GM18511 (cell line): ENCODE data around the gene F11R.
A peak's percentile ranks its signal among the peaks of the same experiment; 100 is the strongest.
"Not testable (repeated sequence)": the region's sequence is repeated elsewhere in the genome, so short reads cannot be mapped to it uniquely, and the experiment has no call there.

Source experiments
- ATAC-seq: cut with Tn5 transposase; IDR thresholded peaks from one replicate; pipeline ENCODE4 v1.9.1; 2021; ENCODE audit warnings: mild to moderate bottlenecking, moderate library complexity; ENCODE audit not compliant: unreplicated experiment

Gene F11R

DNA sequence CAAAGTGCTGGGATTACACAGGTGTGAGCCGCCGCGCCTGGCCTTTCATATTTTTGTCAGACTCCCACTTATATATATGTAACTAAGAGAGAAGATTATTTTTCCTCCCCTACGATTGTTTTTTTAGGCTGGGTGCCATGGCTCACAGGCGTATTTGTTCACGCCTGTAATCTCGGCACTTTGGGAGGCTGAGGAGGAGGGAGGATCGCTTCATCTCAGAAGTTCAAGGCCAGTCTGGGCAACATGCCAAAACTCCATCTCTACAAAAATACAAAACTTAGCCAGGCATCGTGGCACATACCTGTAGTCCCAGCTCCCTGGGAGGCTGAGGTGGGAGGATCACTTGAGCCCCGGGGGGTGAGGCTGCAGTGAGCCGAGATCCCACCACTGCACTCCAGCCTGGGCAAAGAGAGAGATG lies 42.4 kb downstream of the F11R start:
- ATAC-seq = no peak

DNA sequence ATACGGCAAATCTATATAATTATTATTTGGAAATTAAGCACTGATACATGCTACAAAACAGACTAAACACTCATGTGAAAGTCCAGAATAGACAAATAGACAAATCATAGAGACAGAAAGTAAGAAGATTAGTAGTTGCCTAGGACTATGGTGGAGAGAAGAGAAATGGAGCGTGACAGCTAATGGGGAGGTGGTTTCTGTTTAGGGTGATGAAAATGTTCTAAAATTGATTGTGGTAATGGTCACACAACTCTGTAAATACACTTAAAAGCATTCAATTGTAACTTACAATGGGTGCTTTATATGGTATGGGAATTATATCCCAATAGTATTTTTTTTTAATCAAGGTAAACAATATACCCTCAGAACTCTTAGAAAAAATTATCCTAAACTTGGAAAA lies 45.9 kb downstream of the F11R start:
- peak; percentile 51 for ATAC-seq

DNA sequence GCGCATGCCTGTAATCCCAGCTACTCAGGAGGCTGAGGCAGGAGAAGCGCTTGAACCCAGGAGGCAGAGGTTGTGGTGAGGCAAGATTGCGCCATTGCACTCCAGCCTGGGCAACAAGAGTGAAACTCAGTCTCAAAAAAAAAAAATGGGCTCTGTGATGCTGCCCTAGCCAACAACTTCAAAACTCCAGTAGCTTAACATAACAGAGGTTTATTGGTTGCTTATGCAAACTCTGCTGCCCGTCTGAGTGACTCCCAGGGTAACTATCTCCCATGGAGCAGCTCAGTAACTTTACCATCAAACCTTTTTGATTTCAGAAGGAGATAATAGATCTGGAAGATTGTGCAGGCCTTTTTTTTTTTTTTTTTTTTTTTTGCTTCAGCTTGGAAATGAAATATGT lies 47.5 kb downstream of the F11R start:
- ATAC-seq = no peak

DNA sequence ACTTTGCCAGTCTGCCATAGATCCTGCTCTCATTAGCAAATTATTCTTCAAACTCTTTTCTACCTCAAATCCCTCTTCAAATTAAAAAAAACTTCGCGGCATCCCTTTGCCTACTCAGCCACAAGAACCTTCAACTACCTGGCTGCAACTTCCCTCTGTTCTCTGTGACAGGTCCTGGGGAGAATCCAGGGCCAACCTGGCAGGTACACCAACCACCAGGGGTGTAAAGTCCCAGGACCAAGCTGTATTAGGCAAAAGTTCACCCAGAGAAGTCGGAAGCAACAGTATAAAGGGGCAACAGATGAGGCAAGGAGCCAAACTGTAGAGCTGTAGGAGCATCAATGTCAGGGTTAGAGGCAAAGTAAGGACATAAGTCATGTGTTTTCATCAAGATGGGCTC lies 48.0 kb downstream of the F11R start:
- ATAC-seq = no peak

DNA sequence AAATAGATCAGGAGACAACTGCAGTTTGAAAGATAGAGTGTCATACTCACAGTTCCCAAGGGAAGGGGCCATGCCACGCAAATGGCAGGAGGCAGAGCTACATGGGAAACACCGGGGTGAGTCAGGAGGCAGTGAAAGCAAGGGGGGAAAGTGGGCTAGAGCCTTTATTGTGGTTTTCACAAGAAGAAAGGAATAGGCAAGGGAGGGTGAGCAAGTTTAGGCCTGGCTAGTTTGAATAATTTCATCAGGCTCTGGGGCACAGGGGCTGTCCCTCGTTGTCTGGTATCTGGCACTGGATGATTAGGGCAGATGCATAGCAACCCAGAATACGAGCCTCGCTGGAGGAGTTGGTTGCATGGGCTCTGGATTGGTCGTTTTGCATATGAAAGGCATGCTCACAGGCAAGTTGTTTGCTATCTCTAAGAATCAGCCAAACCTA lies 49.3 kb downstream of the F11R start:
- ATAC-seq = peak; percentile 51

DNA sequence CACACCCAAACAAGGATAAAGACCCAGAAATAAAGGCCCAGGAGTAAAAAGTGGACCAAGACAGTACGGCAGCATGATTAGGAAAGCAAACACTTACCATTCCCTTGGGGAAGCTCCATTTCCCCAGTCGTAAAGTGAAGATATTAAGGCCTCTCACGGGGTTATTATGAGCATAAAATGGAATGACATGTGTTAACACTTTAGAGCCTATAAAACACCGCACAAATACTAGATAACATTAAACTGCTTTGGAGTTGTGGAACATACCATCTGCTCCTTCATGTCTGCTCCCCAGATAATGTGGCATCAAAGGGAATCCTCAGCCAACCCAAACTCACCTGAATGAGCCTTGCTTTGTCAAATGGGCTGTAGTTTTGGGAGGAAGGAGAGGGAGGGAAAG lies 57.4 kb downstream of the F11R start:
- ATAC-seq = no peak

DNA sequence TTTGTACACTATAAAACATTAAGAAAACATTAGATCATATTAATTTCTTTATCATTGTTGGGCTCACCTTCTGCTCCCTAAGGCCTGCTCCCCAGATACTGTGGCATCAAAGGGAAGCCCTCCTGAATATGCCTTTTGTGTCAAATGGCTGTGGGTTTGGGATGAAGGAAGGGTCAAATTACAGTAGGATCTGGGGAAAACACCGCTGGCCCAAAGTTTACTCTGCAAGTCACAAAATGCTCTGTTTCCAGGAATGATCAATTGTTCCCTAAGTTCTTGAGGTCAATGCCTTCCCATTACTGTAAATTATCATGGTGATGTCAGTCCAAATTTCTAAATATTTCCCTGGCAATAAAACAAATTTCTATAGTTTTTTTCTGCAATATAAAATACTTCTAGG lies 59.5 kb downstream of the F11R start:
- no peak for ATAC-seq

DNA sequence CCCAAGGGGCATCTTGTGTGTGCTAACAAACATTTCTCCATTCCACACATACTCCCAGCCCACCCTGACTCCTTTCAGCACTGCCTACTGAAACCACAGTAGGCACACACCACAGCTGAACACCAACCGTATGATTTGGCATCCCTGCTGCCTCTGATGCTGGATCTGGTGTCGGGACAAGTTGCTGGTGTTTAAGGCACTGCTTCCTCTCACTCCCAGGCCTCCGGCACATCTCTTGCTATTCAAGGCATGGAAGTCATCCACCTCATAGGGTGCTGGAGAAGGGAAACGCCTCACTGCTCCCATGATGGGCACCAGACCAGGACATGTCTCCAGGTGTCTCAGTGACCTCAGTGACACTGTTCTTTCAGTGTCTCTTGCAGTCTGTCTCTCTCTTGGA lies 64.0 kb downstream of the F11R start:
- no peak for ATAC-seq

DNA sequence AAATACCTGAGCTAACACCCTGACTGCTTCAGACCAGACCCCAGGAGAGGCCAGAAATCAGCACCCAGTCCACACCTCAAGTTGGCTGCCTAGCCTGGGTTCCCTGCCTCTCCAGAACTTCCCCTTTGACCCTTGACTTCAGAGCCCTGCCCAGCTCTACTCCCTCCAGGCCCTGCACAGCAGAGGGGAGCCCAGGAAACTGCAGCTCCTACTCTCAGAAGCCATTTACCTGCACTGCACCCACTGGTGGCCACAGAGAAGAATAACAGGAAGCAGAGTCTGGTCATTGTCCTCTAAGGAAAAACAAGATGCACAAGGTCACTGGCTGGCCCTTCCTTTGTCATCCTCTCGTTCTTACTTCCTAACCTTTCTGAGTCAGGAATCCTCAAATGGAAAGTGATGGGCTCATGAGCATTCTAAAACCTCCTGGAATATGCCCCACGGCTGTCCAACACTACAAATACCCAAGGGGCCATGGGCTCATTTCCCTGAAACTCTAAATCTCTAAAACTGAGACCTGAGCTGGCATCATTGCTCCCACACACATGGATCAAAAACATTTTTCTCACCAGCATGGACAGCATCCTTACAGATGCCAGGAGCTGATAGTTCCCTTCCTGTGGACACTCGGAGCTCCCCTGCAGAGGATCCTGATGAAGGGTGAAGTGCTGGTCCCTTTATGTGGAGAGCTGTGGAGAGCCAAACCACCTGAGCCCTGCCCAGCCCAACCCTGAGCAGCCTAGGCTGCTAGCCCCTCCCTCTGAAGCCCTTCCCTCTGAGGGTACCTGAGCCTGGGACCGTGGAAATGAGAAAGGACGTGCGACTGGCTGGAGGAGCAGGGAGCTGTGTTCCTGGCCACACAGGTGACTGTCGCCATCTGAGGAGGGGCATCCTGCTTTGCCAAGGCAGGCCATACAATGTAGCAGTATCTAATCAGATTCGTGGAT lies 66.5 kb downstream of the F11R start, which contains the start of gene ITLN2:
Gene ITLN2, minus strand, starts transcription at position 652 of the 947 bp plus-strand sequence. Its CDS starts 68 bp downstream, at position 584.
- ATAC-seq = peak; percentile 68

DNA sequence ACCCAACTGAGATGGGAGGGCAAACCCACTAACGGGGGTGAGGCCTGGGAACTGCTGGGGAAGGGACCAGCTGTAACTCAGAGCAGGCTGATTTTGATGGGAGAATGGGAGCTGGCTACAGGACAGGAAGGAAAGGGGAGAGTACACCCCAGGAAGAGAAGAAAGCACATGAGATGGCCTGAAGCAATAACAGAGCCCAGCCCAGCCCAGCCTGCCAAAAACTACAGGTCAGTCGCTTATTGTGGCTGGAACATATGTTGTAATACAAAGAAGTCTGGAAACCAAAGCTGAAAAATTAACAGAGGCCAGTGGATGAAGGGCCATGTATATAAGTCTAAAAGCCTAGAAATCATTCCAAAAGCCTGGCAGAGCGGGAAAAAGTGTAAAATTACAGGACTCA lies 67.9 kb downstream of the F11R start:
- no peak for ATAC-seq

DNA sequence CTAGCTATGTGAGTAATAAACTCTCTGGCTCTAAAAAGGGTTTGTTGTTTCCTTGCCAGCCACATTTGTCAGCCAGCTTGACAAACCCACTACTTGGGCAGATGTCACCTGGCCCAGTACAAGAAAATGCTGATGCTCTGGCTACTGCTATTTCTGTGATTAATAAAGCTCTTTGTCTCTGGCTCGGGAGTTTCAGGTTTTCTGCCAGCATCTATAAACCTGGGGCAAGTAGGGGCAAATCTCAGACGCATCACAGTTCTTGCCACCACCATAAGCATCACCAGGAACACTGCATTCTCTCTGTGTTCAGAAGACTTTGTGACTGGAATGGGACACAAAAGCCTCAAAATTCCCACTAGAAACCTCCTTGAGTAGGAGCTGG lies 68.8 kb downstream of the F11R start:
- no peak for ATAC-seq

DNA sequence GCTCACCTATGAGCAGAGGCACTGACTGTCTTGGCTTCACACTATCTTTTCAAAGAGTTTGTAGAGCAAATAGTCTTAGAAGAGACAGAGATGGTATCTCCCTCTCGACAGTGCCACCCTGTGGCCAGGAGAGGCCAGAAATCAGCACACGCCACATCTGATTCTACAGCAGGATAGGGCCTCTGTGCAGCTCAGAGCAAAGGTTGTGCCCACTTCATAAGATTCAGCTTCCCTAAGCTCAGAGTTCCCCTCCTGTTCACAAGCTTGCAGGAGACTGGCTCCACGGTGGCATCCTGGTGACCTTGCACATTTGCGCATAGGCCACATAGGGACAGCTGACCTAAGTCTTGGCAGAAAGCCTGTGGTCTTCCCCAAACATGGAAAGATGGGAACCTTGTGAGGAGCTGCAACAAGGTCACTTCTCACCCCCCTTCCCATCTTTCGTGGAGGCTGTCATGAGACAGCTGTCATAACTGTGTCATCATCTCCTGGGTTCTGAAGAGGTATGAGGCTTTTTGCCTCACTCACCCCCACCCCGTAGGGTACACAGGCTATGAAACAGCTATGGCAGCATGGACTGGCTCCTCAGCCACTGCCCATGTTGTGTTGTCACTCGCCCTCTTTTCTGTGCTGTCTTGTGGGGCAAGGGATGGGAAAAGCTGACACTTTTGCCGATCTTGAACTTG lies 69.4 kb downstream of the F11R start:
- ATAC-seq = no peak

DNA sequence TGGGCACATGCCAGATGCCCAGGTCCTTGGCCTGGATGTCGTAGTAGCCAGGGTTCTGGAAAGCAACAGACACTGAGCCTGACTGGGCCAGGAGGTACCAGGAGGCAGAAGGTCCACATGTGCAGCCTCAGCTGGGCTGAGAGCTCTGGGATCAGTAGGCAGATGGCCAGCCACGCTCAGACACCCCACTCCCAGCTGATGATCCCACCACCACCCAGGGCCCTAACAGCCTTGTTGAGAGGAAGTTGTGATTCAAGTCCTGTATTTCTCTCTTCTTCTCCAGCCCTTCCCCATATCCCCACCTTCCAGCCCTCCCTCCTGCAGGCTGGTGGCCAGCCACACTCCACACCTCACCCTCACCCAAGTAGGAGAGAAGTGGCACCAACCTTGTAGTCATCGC lies 70.3 kb downstream of the F11R start:
- ATAC-seq = no peak

DNA sequence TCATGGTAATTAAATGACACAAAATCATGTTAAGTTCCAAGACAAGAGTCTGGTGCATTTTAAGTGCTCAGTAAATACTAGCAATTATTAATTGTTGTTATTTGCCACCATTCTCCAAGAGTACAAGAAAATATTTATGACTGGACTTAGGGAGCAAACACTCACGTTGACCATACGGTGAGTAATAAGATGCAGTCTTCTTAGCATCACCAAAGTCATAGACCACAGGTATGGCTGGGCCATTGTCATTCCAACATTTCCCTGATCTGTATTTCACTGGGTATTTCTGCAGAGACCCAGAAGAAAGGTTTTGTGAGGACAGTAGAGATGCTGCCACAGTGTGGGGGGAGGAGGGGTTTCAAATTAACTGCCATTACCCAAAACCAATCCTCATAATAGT lies 71.1 kb downstream of the F11R start:
- no peak for ATAC-seq

DNA sequence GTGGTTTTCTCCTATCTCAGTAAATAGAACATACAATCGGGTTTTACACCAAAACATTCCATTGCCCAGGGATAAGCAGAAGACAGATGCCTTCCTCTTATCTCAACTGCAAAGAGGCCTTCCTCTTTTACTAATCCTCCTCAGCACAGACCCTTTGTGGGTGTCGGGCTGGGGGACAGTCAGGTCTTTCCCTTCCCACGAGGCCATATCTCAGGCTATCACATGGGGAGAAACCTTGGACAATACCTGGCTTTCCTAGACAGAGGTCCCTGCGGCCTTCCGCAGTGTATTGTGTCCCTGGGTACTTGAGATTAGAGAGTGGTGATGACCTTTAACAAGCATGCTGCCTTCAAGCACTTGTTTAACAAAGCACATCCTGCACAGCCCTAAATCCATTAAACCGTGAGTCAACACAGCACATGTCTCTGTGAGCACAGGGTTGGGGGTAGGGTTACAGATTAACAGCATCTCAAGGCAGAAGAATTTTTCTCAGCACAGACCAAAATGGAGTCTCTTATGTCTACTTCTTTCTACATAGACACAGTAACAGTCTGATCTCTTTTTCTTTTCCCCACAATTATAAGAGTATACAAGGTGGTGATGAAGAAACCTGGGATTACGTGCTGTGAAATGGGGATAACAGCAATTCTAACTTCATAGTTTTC lies 71.6 kb downstream of the F11R start:
- ATAC-seq = not testable (repeated sequence)

DNA sequence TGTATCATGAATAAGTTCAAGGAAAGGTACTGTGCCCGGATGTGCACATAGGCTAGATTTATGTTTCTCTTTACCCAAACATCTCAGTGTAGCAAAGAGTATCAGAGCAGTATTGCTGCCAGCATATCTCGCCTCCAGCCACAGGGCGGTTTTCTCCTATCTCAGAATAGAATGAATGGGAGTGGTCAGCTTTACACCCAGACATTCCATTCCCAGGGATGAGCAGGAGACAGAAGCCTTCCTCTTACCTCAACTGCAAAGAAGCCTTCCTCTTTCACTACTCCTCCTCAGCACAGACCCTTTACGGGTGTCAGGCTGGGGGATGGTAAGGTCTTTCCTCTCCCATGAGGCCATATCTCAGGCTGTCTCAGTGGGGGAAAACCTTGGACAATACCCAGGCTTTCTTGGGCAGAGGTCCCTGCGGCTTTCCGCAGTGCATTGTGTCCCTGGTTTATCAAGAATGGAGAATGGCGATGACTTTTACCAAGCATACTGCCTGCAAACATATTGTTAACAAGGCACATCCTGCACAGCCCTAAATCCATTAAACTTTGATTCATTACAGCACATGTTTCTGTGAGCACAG lies 73.7 kb downstream of the F11R start:
- ATAC-seq = not testable (repeated sequence)

DNA sequence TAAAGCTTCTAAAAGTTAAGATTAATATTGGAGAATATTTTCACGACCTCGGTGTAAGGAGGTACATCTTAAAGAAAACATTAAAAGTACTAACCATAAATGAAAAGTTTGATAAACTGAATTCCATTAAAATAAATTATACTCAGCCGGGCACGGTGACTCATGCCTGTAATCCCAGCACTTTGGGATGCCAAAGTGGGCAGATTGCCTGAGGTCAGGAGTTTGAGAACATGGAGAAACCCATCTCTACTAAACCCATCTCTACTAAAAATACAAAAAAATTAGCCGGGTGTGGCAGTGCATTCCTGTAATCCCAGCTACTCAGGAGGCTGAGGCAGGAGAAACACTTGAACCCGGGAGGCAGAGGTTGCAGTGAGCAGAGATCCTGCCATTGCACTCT lies 75.1 kb downstream of the F11R start:
- ATAC-seq = not testable (repeated sequence)
